HL-60 (cell line): ENCODE data around the gene CRY1.

ENCODE experiments used
- DNase-seq, 2 experiments: peaks; one replicate each; pipeline ENCODE4 v3.0.0-alpha.2; 2010 to 2020; ENCODE audit warnings: low read depth in 1 of 2, low spot score in 1 of 2
- H3K27ac ChIP-seq: fragments of 250-450 bp; sonication (Bioruptor Pico); replicated peaks from 2 replicates; pipeline ENCODE4 v1.5.1; 2020; ENCODE audit warnings: mild to moderate bottlenecking, moderate library complexity
- H3K27me3 ChIP-seq: fragments of 250-450 bp; sonication (Bioruptor Pico); 2 replicates; pipeline ENCODE4 v1.5.1; 2021; ENCODE audit warnings: mild to moderate bottlenecking, moderate library complexity; ENCODE audit not compliant: insufficient read depth, poor library complexity, severe bottlenecking
- H3K4me3 ChIP-seq: replicated peaks from 2 replicates; pipeline ENCODE4 v1.5.1; 2011; ENCODE audit warnings: mild to moderate bottlenecking, control low read depth, low read length; ENCODE audit not compliant: insufficient read depth
- GABPA ChIP-seq: IDR thresholded peaks from 2 replicates; pipeline ENCODE4 v1.6.1; 2012; ENCODE audit warnings: low read depth
- POLR2AphosphoS5 ChIP-seq: IDR thresholded peaks from 2 replicates; pipeline ENCODE4 v1.6.1; 2012; ENCODE audit warnings: low read depth
- SPI1 ChIP-seq: IDR thresholded peaks from 2 replicates; pipeline ENCODE4 v1.6.1; 2012; ENCODE audit warnings: low read depth, mild to moderate bottlenecking, borderline replicate concordance
- TF ChIP-seq, protein P1 (sequence below): IDR thresholded peaks from one replicate; pipeline ENCODE4 v1.5.1; 2011; ENCODE audit warnings: low read length, control low read depth, inconsistent platforms; ENCODE audit not compliant: insufficient read depth
- TF ChIP-seq, protein P2 (sequence below): IDR thresholded peaks from 2 replicates; pipeline ENCODE4 v1.6.1; 2012; ENCODE audit warnings: low read depth; ENCODE audit not compliant: insufficient replicate concordance

Gene CRY1

DNA sequence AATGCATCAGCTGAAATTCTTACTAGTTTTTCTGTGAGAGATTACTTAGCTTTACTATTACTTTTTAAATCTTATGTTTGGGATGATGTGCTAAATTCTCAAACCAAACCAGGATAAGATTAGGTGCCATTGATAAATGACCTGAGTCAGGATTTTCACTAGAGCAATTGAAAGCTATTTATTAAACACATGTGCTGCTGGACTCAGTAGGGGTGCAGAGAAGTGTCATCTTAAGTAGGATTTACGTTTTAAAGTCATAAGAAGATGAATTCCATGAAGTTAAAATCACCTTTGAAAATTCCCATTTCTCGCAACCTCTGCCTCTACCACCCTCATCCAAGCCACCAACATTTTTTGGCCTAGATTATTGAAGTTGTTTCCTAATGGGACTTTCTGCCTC, 128.8 kb downstream of the CRY1 start:
- H3K4me3 ChIP-seq, result no peak overlapping the region
- TF ChIP-seq SPI1 (no peak), GABPA (no peak), POLR2AphosphoS5 (no peak)
- TF ChIP-seq, protein P1, sequence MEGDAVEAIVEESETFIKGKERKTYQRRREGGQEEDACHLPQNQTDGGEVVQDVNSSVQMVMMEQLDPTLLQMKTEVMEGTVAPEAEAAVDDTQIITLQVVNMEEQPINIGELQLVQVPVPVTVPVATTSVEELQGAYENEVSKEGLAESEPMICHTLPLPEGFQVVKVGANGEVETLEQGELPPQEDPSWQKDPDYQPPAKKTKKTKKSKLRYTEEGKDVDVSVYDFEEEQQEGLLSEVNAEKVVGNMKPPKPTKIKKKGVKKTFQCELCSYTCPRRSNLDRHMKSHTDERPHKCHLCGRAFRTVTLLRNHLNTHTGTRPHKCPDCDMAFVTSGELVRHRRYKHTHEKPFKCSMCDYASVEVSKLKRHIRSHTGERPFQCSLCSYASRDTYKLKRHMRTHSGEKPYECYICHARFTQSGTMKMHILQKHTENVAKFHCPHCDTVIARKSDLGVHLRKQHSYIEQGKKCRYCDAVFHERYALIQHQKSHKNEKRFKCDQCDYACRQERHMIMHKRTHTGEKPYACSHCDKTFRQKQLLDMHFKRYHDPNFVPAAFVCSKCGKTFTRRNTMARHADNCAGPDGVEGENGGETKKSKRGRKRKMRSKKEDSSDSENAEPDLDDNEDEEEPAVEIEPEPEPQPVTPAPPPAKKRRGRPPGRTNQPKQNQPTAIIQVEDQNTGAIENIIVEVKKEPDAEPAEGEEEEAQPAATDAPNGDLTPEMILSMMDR, result no peak
- no peak for DNase-seq
- no peak overlapping the region for H3K27ac ChIP-seq
- H3K27me3 ChIP-seq, result peaks cover 4% of the 10 kb centered on the region

DNA sequence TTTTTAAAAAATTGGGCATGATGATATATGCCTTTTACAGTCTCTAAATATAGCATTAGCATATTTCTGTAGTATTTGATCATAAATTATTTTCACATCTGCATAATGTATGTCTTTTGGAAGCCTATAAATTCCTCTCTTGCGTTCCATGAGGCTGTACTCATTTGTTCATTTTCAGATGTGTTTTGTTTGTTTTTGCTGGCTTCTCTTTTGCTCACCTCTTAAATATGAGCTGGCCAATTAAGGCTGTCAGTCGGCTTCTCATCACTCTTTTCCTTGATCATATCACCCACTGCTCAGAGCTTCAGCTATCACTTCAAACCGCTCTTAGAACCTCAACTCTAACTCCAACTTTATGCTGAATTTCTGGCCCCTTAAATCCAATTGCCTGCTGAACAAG, 131.1 kb downstream of the CRY1 start:
- Histone ChIP-seq H3K27me3 (peaks cover 20% of the 10 kb centered on the region), H3K4me3 (no peak overlapping the region), H3K27ac (no peak overlapping the region)
- DNase-seq, result no peak
- TF ChIP-seq, protein P2, sequence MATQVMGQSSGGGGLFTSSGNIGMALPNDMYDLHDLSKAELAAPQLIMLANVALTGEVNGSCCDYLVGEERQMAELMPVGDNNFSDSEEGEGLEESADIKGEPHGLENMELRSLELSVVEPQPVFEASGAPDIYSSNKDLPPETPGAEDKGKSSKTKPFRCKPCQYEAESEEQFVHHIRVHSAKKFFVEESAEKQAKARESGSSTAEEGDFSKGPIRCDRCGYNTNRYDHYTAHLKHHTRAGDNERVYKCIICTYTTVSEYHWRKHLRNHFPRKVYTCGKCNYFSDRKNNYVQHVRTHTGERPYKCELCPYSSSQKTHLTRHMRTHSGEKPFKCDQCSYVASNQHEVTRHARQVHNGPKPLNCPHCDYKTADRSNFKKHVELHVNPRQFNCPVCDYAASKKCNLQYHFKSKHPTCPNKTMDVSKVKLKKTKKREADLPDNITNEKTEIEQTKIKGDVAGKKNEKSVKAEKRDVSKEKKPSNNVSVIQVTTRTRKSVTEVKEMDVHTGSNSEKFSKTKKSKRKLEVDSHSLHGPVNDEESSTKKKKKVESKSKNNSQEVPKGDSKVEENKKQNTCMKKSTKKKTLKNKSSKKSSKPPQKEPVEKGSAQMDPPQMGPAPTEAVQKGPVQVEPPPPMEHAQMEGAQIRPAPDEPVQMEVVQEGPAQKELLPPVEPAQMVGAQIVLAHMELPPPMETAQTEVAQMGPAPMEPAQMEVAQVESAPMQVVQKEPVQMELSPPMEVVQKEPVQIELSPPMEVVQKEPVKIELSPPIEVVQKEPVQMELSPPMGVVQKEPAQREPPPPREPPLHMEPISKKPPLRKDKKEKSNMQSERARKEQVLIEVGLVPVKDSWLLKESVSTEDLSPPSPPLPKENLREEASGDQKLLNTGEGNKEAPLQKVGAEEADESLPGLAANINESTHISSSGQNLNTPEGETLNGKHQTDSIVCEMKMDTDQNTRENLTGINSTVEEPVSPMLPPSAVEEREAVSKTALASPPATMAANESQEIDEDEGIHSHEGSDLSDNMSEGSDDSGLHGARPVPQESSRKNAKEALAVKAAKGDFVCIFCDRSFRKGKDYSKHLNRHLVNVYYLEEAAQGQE, result no peak
- TF ChIP-seq POLR2AphosphoS5, result no peak
- no peak for TF ChIP-seq SPI1
- TF ChIP-seq, protein P1, result no peak
- TF ChIP-seq GABPA, result no peak

DNA sequence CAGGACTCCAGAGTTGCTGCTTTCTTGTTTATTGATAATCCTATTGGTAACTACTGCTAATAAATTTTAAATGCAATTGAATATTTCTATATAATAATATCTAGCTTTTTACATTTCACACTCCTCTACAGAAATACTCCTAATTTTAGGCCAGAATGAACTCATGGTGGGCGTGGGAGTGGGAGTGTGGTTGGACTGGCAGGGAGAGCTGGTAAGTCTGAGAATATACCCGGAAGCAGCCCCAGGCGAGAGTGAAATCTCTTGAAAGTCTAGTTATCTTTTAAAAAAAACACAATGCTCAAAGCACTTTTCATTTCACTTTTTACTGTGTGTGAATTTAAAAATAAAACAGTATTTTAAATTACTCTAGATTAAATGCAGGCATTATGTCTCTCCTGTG, 132.9 kb downstream of the CRY1 start:
- Histone ChIP-seq H3K27me3 (peaks cover 32% of the 10 kb centered on the region), H3K4me3 (no peak overlapping the region), H3K27ac (no peak overlapping the region)
- TF ChIP-seq, protein P1, result no peak
- TF ChIP-seq, protein P2, result no peak
- no peak for TF ChIP-seq POLR2AphosphoS5
- no peak for DNase-seq

DNA sequence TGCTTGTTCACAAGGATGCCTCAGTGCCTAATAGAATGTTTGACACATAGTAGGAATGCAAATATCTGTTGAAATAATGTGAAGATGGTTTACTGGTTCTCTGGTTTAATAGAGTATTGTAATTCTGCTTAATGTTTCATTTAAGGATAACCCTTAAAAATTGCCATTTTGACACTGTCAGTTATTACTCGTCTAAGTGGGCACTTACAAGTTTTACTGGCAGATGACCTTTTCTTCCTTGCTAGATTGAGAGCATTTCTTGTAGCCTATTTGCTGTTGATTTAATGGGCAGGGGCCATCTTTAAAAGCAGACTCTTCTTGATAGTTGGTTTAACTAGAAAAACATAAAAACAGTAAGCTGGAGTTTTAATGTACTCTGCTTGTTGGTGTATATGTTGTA, 135.8 kb downstream of the CRY1 start:
- peaks cover 36% of the 10 kb centered on the region for H3K27me3 ChIP-seq
- no peak overlapping the region for H3K27ac ChIP-seq
- no peak for DNase-seq
- H3K4me3 ChIP-seq, result no peak overlapping the region
- TF ChIP-seq GABPA, result no peak
- TF ChIP-seq SPI1, result no peak
- TF ChIP-seq, protein P1, result no peak
- no peak for TF ChIP-seq POLR2AphosphoS5
- TF ChIP-seq, protein P2, result no peak
